ENCODE data around the gene DNHD1.

The DNHD1 gene

GRCh38 chr11:6618117-6619003 is 121.3 kb downstream of the DNHD1 start:
- H2BK120ac ChIP-seq (ENCODE audit: insufficient read depth, low read length, poor library complexity), result no peak overlapping the region
- no peaks in the 10 kb centered on the region for H3K27me3 ChIP-seq (ENCODE audit: insufficient read depth, low read length)
- H4K91ac ChIP-seq (ENCODE audit: low read depth, low read length), result peak overlapping the region; percentile 4
- H3K36me3 ChIP-seq (ENCODE audit: control insufficient read depth in 1 of 2, insufficient read depth in 2 of 2, low read length in 2 of 2), result peaks cover 0 to 20% of the 10 kb centered on the region in 2 experiments
- H3K4me3 ChIP-seq (ENCODE audit: low read depth, low read length), result peak overlapping the region; percentile 79
- peak overlapping the region; percentile 37 for H3K4ac ChIP-seq (ENCODE audit: low read depth, low read length)
- H4K8ac ChIP-seq (ENCODE audit: low read depth, low read length), result peak overlapping the region; percentile 47
- no peak overlapping the region for H2BK12ac ChIP-seq (ENCODE audit: low read length)
- no peak overlapping the region for H3K23ac ChIP-seq (ENCODE audit: low read length)
- peaks cover 5% of the 10 kb centered on the region for H3K79me1 ChIP-seq (ENCODE audit: low read length)
- H3K4me2 ChIP-seq (ENCODE audit: low read length), result peak overlapping the region; percentile 91
- DNase-seq, result peak; percentile 14 to 25
- H2AFZ ChIP-seq (ENCODE audit: insufficient read depth, low read length, poor library complexity), result no peak overlapping the region
- H3K9ac ChIP-seq (ENCODE audit: low read length), result peak overlapping the region; percentile 90
- WGBS (ENCODE audit: extremely low coverage, insufficient coverage, insufficient read length), result 100% methylated on average over 1 of the region's 15 CpGs
- no peaks in the 10 kb centered on the region for H3K9me3 ChIP-seq (ENCODE audit: insufficient read depth, low read depth, low read length)
- H3K79me2 ChIP-seq (ENCODE audit: control insufficient read depth, insufficient read depth, low read length, poor library complexity), result peaks cover 3% of the 10 kb centered on the region
- H3K18ac ChIP-seq (ENCODE audit: low read length), result peak overlapping the region; percentile 4
- H3K27ac ChIP-seq (ENCODE audit: low read depth, low read length), result no peak overlapping the region
- H2AK5ac ChIP-seq (ENCODE audit: low read length), result peak overlapping the region; percentile 6
- peak overlapping the region; percentile 48 for H4K12ac ChIP-seq (ENCODE audit: low read depth, low read length)
- peaks cover 7% of the 10 kb centered on the region in 2 experiments for H3K4me1 ChIP-seq (ENCODE audit: control insufficient read depth in 1 of 2, insufficient read depth in 2 of 2, low read length in 2 of 2)
- H3K14ac ChIP-seq (ENCODE audit: low read length), result peak overlapping the region; percentile 38
- no peak overlapping the region for H2BK5ac ChIP-seq (ENCODE audit: low read depth, low read length, poor library complexity)

- peak; percentile 87 to 93 for DNase-seq
- no CpG with 5 or more reads among the region's 16 CpGs for WGBS (ENCODE audit: extremely low coverage, insufficient coverage, insufficient read length)
- H3K27me3 ChIP-seq (ENCODE audit: insufficient read depth, low read length), result no peaks in the 10 kb centered on the region
Measured at GRCh38 chr11:6619004-6619745, 122.1 kb downstream of the DNHD1 start, which contains the start of gene TPP1. Gene TPP1, minus strand, starts transcription at chr11:6619422. Its CDS starts 22 bp downstream, at chr11:6619400.

GRCh38 chr11:6620636-6621035 is 123.6 kb downstream of the DNHD1 start:
- Histone ChIP-seq H3K4me2 (ENCODE audit: low read length) (no peak overlapping the region), H3K36me3 (ENCODE audit: control insufficient read depth in 1 of 2, insufficient read depth in 2 of 2, low read length in 2 of 2) (peaks cover 0 to 6% of the 10 kb centered on the region in 2 experiments), H4K8ac (ENCODE audit: low read depth, low read length) (no peak overlapping the region), H3K79me1 (ENCODE audit: low read length) (peaks cover 5% of the 10 kb centered on the region), H3K23ac (ENCODE audit: low read length) (no peak overlapping the region), H3K9me3 (ENCODE audit: insufficient read depth, low read depth, low read length) (no peaks in the 10 kb centered on the region), H3K9ac (ENCODE audit: low read length) (no peak overlapping the region), H4K12ac (ENCODE audit: low read depth, low read length) (no peak overlapping the region), H3K14ac (ENCODE audit: low read length) (no peak overlapping the region), H3K4me3 (ENCODE audit: low read depth, low read length) (no peak overlapping the region), H2AFZ (ENCODE audit: insufficient read depth, low read length, poor library complexity) (no peak overlapping the region), H2AK5ac (ENCODE audit: low read length) (no peak overlapping the region), H2BK120ac (ENCODE audit: insufficient read depth, low read length, poor library complexity) (no peak overlapping the region), H3K4ac (ENCODE audit: low read depth, low read length) (no peak overlapping the region), H3K79me2 (ENCODE audit: control insufficient read depth, insufficient read depth, low read length, poor library complexity) (peaks cover 3% of the 10 kb centered on the region), H3K27ac (ENCODE audit: low read depth, low read length) (no peak overlapping the region), H3K27me3 (ENCODE audit: insufficient read depth, low read length) (no peaks in the 10 kb centered on the region), H4K91ac (ENCODE audit: low read depth, low read length) (no peak overlapping the region), H3K4me1 (ENCODE audit: control insufficient read depth in 1 of 2, insufficient read depth in 2 of 2, low read length in 2 of 2) (peaks cover 7% of the 10 kb centered on the region in 2 experiments), H2BK5ac (ENCODE audit: low read depth, low read length, poor library complexity) (no peak overlapping the region), H2BK12ac (ENCODE audit: low read length) (no peak overlapping the region), H3K18ac (ENCODE audit: low read length) (no peak overlapping the region)
- no peak for DNase-seq
- WGBS (ENCODE audit: extremely low coverage, insufficient coverage, insufficient read length), result no CpG with 5 or more reads among the region's 1 CpG

More at GRCh38 chr11:6619004-6619745, 122.1 kb downstream of the DNHD1 start, which contains the start of gene TPP1:
- H3K14ac ChIP-seq (ENCODE audit: low read length), result peak within 1 kb of the TSS; percentile 38
- H3K18ac ChIP-seq (ENCODE audit: low read length), result peak within 1 kb of the TSS; percentile 4
- peak within 1 kb of the TSS; percentile 42 for H2AFZ ChIP-seq (ENCODE audit: insufficient read depth, low read length, poor library complexity)
- H3K4me1 ChIP-seq (ENCODE audit: control insufficient read depth in 1 of 2, insufficient read depth in 2 of 2, low read length in 2 of 2), result peaks cover 7% of the 10 kb centered on the region in 2 experiments
- H3K9ac ChIP-seq (ENCODE audit: low read length), result peak within 1 kb of the TSS; percentile 90
- no peak within 1 kb of the TSS for H3K23ac ChIP-seq (ENCODE audit: low read length)
- H4K91ac ChIP-seq (ENCODE audit: low read depth, low read length), result peak within 1 kb of the TSS; percentile 4
- peak within 1 kb of the TSS; percentile 68 for H4K8ac ChIP-seq (ENCODE audit: low read depth, low read length)
- peaks cover 3% of the 10 kb centered on the region for H3K79me2 ChIP-seq (ENCODE audit: control insufficient read depth, insufficient read depth, low read length, poor library complexity)
- peak within 1 kb of the TSS; percentile 37 for H3K4ac ChIP-seq (ENCODE audit: low read depth, low read length)
- H3K79me1 ChIP-seq (ENCODE audit: low read length), result peaks cover 5% of the 10 kb centered on the region
- H4K12ac ChIP-seq (ENCODE audit: low read depth, low read length), result peak within 1 kb of the TSS; percentile 56
- H2BK120ac ChIP-seq (ENCODE audit: insufficient read depth, low read length, poor library complexity), result peak within 1 kb of the TSS; percentile 0
- H2BK12ac ChIP-seq (ENCODE audit: low read length), result no peak within 1 kb of the TSS
- peaks cover 0 to 20% of the 10 kb centered on the region in 2 experiments for H3K36me3 ChIP-seq (ENCODE audit: control insufficient read depth in 1 of 2, insufficient read depth in 2 of 2, low read length in 2 of 2)
- peak within 1 kb of the TSS; percentile 2 for H2BK5ac ChIP-seq (ENCODE audit: low read depth, low read length, poor library complexity)
- H3K27ac ChIP-seq (ENCODE audit: low read depth, low read length), result no peak within 1 kb of the TSS
- peak within 1 kb of the TSS; percentile 91 for H3K4me2 ChIP-seq (ENCODE audit: low read length)
- H3K4me3 ChIP-seq (ENCODE audit: low read depth, low read length), result peak within 1 kb of the TSS; percentile 79
- H3K9me3 ChIP-seq (ENCODE audit: insufficient read depth, low read depth, low read length), result no peaks in the 10 kb centered on the region
- peak within 1 kb of the TSS; percentile 6 for H2AK5ac ChIP-seq (ENCODE audit: low read length)

All from trophoblast cell (in vitro differentiated cells and primary cell).